ENCODE data around the gene ITGB4.

DNA sequence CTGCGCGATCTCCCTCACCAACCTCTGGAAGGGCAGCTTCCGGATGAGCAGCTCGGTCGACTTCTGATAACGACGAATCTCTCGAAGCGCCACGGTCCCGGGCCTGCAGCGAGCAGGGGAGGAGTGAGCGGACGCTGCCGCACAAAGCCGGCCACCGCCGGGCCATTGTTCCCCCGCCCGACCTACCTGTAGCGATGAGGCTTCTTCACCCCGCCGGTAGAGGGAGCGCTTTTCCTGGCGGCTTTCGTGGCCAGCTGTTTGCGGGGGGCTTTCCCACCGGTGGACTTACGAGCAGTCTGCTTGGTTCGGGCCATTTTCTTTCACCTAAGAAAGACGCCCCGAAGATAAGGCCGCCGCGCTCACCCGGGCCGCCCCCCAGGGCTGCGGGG, 57.6 kb downstream of the ITGB4 start:
- TF ChIP-seq CTCF (IDR thresholded peaks at IDR 0.05), result peak; percentile 35 to 63 (median 41)
- no peak for TF ChIP-seq POLR2A (IDR thresholded peaks at IDR 0.05)

Measured in tibial nerve (tissue), 3 donors.